SKM-1 treated with dmso at 0.1 percent for 144 hours (cell line): ENCODE results near the gene YBX2.
"Not testable (repeated sequence)": the region's sequence is repeated elsewhere in the genome, so short reads cannot be mapped to it uniquely, and the experiment has no call there.

Experiments
- DNase-seq: peaks from one replicate; lab custom pipeline; 2025; ENCODE audit not compliant: unreplicated experiment; lab: John Stamatoyannopoulos, UW

Gene YBX2

GRCh38 chr17:7294614-7295153, at the start of gene YBX2:
Gene YBX2, minus strand, starts transcription at chr17:7294639. Its CDS starts 139 bp downstream, at chr17:7294500.
- peak; percentile 45 for DNase-seq

- DNase-seq = no peak
Measured at GRCh38 chr17:7343250-7343649, 48.8 kb upstream of the YBX2 start.

- DNase-seq = no peak
Measured at GRCh38 chr17:7341842-7342241, 47.4 kb upstream of the YBX2 start.

- DNase-seq = no peak
Measured at GRCh38 chr17:7340179-7340578, 45.7 kb upstream of the YBX2 start.

GRCh38 chr17:7337600-7337999, 43.2 kb upstream of the YBX2 start:
- DNase-seq = not testable (repeated sequence)

- DNase-seq = peak; percentile 32
Measured at GRCh38 chr17:7336240-7337175, 42.1 kb upstream of the YBX2 start, which contains the start of gene ACAP1. Gene ACAP1, plus strand, starts transcription at chr17:7336529. Its CDS starts 206 bp downstream, at chr17:7336735.

- not testable (repeated sequence) for DNase-seq
Measured at GRCh38 chr17:7335765-7336164, 41.3 kb upstream of the YBX2 start.

- DNase-seq = no peak
Measured at GRCh38 chr17:7334938-7335538, 40.6 kb upstream of the YBX2 start.

GRCh38 chr17:7332600-7333069, 38.2 kb upstream of the YBX2 start:
- not testable (repeated sequence) for DNase-seq

GRCh38 chr17:7332111-7332510, 37.7 kb upstream of the YBX2 start:
- no peak for DNase-seq

GRCh38 chr17:7330638-7331015, 36.2 kb upstream of the YBX2 start:
- DNase-seq = no peak

GRCh38 chr17:7329997-7330637, 35.7 kb upstream of the YBX2 start:
- DNase-seq = no peak

- peak; percentile 82 for DNase-seq
Measured at GRCh38 chr17:7329374-7329996, 35.0 kb upstream of the YBX2 start.

- no peak for DNase-seq
Measured at GRCh38 chr17:7328840-7329373, 34.5 kb upstream of the YBX2 start, which contains the start of gene NEURL4. Gene NEURL4, minus strand, starts transcription at chr17:7329335. Its CDS starts 23 bp downstream, at chr17:7329312.

GRCh38 chr17:7328009-7328408, 33.6 kb upstream of the YBX2 start:
- no peak for DNase-seq

GRCh38 chr17:7327501-7327900, 33.1 kb upstream of the YBX2 start:
- DNase-seq = no peak

GRCh38 chr17:7327056-7327455, 32.6 kb upstream of the YBX2 start:
- no peak for DNase-seq

GRCh38 chr17:7326186-7326585, 31.7 kb upstream of the YBX2 start:
- DNase-seq = no peak

- no peak for DNase-seq
Measured at GRCh38 chr17:7325031-7325528, 30.6 kb upstream of the YBX2 start.

- no peak for DNase-seq
Measured at GRCh38 chr17:7324438-7324779, 30.0 kb upstream of the YBX2 start.
